ENCODE results near the gene RANBP1.

RANBP1 gene

GRCh38 chr22:20146777-20147176 is 30.9 kb downstream of the RANBP1 start:
- no peaks in the 10 kb centered on the region for H3K27me3 ChIP-seq (ENCODE audit: insufficient read depth, poor library complexity, severe bottlenecking)
- H3K27ac ChIP-seq (replicated peaks), result no peak overlapping the region
- no peak for TF ChIP-seq CTCF (IDR thresholded peaks at IDR 0.05; ENCODE audit: insufficient read depth, low read length)
- H3K4me3 ChIP-seq (replicated peaks; ENCODE audit: insufficient read depth, low read length), result no peak overlapping the region
- no peak for DNase-seq (ENCODE audit: low read depth in 1 of 2, low spot score in 1 of 2)

GRCh38 chr22:20147237-20147988 is 31.5 kb downstream of the RANBP1 start:
- no peak for TF ChIP-seq CTCF (IDR thresholded peaks at IDR 0.05; ENCODE audit: insufficient read depth, low read length)
- TF ChIP-seq POLR2AphosphoS5 (IDR thresholded peaks at IDR 0.05; ENCODE audit: low read depth), result no peak
- no peak for TF ChIP-seq REST (IDR thresholded peaks at IDR 0.05; ENCODE audit: insufficient replicate concordance, low read depth)
- no peak for TF ChIP-seq GABPA (IDR thresholded peaks at IDR 0.05; ENCODE audit: low read depth)
- no peak for TF ChIP-seq SPI1 (IDR thresholded peaks at IDR 0.05; ENCODE audit: borderline replicate concordance, low read depth)
- H3K27me3 ChIP-seq (ENCODE audit: insufficient read depth, poor library complexity, severe bottlenecking), result no peaks in the 10 kb centered on the region
- no peak for DNase-seq (ENCODE audit: low read depth in 1 of 2, low spot score in 1 of 2)
- H3K27ac ChIP-seq (replicated peaks), result no peak overlapping the region
- H3K4me3 ChIP-seq (replicated peaks; ENCODE audit: insufficient read depth, low read length), result no peak overlapping the region

GRCh38 chr22:20148414-20148813 is 32.5 kb downstream of the RANBP1 start:
- no peak overlapping the region for H3K4me3 ChIP-seq (replicated peaks; ENCODE audit: insufficient read depth, low read length)
- H3K27ac ChIP-seq (replicated peaks), result no peak overlapping the region
- DNase-seq (ENCODE audit: low read depth in 1 of 2, low spot score in 1 of 2), result no peak
- TF ChIP-seq REST (IDR thresholded peaks at IDR 0.05; ENCODE audit: insufficient replicate concordance, low read depth) (no peak), CTCF (IDR thresholded peaks at IDR 0.05; ENCODE audit: insufficient read depth, low read length) (no peak), SPI1 (IDR thresholded peaks at IDR 0.05; ENCODE audit: borderline replicate concordance, low read depth) (no peak)
- H3K27me3 ChIP-seq (ENCODE audit: insufficient read depth, poor library complexity, severe bottlenecking), result no peaks in the 10 kb centered on the region
